GM12878 (cell line): ENCODE measurements around the gene RAB35. TPM values are rescaled to one million over a fixed set of nuclear protein-coding genes. Genes with fewer than 3 reads are reported as not detected.
"Not testable (repeated sequence)": the region's sequence is repeated elsewhere in the genome, so short reads cannot be mapped to it uniquely, and the experiment has no call there.

Experiments
- ATAC-seq: fragments of 200-7000 bp; cut with Tn5 transposase; 3 replicates; pipeline ENCODE4 v1.9.1; 2020; ENCODE audit warnings: mild to moderate bottlenecking, moderate library complexity
- BruUV-seq: library from RNA; stranded (reverse); fragments of 400-500 nt; replicated peaks from 2 replicates; lab custom pipeline; 2021; lab: Mats Ljungman, UMichigan
- CTCF ChIA-PET: fragments of 300-600 bp; sonication (Branson Sonifier 250); formaldehyde crosslinking; extraction: SDS; loops from one replicate; lab custom pipeline; 2021; ENCODE audit warnings: inconsistent platforms; lab: Yijun Ruan, JAX
- POLR2A ChIA-PET: fragments of 350-600 bp; formaldehyde crosslinking; extraction: SDS; loops from one replicate; lab custom pipeline; 2021; ENCODE audit warnings: inconsistent platforms; lab: Charles Lee
- RAD21 ChIA-PET: fragments of 300-600 bp; sonication (Branson Sonifier 250); formaldehyde crosslinking; loops from one replicate; lab custom pipeline; 2023; ENCODE audit warnings: antibody characterized with exemption; ENCODE audit not compliant: unreplicated experiment; lab: Charles Lee
- SMC1A ChIA-PET: fragments of 300-600 bp; sonication (Branson Sonifier 250); formaldehyde crosslinking; loops from one replicate; lab custom pipeline; 2023; ENCODE audit not compliant: unreplicated experiment, uncharacterized antibody; lab: Charles Lee
- DNase-seq: peaks from one replicate; pipeline ENCODE4 v3.0.0-alpha.2; 2011; ENCODE audit warnings: low read depth, low spot score
- FAIRE-seq: peaks from 3 replicates; lab custom pipeline; 2011; peaks lifted over from hg19 to GRCh38; lab: Jason Lieb, UNC
- H2AFZ ChIP-seq: 2 replicates; pipeline ENCODE4 v1.6.0; 2011; ENCODE audit warnings: low read depth, low read length, control low read depth; ENCODE audit not compliant: control insufficient read depth
- H3K27ac ChIP-seq: 2 replicates; pipeline ENCODE4 v1.5.1; 2011; ENCODE audit warnings: control low read depth; ENCODE audit not compliant: control insufficient read depth, insufficient read depth
- H3K27me3 ChIP-seq, 2 experiments: replicated peaks in 1 of 2; 2 replicates each; pipeline versions ENCODE4 v1.6.0 to v1.6.1; 2011; ENCODE audit warnings: low read length in 1 of 2; ENCODE audit not compliant: control insufficient read depth in 2 of 2, insufficient read depth in 2 of 2
- H3K36me3 ChIP-seq, 2 experiments: 2 replicates each; pipeline ENCODE4 v1.5.1; 2011; ENCODE audit warnings: low read length in 1 of 2; ENCODE audit not compliant: control insufficient read depth in 2 of 2, insufficient read depth in 2 of 2
- H3K4me1 ChIP-seq: 2 replicates; pipeline ENCODE4 v1.6.1; 2011; ENCODE audit warnings: mild to moderate bottlenecking, low read length, moderate library complexity, mixed read lengths; ENCODE audit not compliant: control insufficient read depth, insufficient read depth
- H3K4me2 ChIP-seq: 2 replicates; pipeline ENCODE4 v1.6.0; 2011; ENCODE audit warnings: control low read depth; ENCODE audit not compliant: control insufficient read depth, insufficient read depth
- H3K4me3 ChIP-seq: fragments of 200-600 bp; sonication (generic); 2 replicates; pipeline ENCODE4 v1.5.1; 2016
- H3K79me2 ChIP-seq: 2 replicates; pipeline ENCODE4 v1.6.0; 2011; ENCODE audit warnings: low read length; ENCODE audit not compliant: control insufficient read depth, insufficient read depth
- H3K9ac ChIP-seq: 2 replicates; pipeline ENCODE4 v1.8.0; 2011; ENCODE audit warnings: low read length, control low read depth, mixed read lengths; ENCODE audit not compliant: control insufficient read depth, insufficient read depth
- H3K9me3 ChIP-seq: replicated peaks from 3 replicates; pipeline ENCODE4 v1.5.1; 2011; ENCODE audit warnings: mild to moderate bottlenecking, low read length; ENCODE audit not compliant: control insufficient read depth, insufficient read depth
- H4K20me1 ChIP-seq: 2 replicates; pipeline ENCODE4 v1.6.0; 2011; ENCODE audit not compliant: control insufficient read depth, insufficient read depth
- CEBPZ ChIP-seq: fragments of 150-350 bp; IDR thresholded peaks from 2 replicates; pipeline ENCODE4 v1.6.1; 2016; ENCODE audit warnings: low read depth, low read length
- EP300 ChIP-seq, 2 experiments: fragments of 150-350 bp in 1 of 2; IDR thresholded peaks; 2 replicates each; pipeline ENCODE4 v1.6.1; 2011 to 2012; ENCODE audit warnings: low read depth in 2 of 2, low read length in 2 of 2, borderline replicate concordance in 1 of 2, improper control_type of control experiment in 1 of 2, inconsistent platforms in 1 of 2; ENCODE audit not compliant: control insufficient read depth in 1 of 2
- TCF3 ChIP-seq: IDR thresholded peaks from 2 replicates; pipeline ENCODE4 v1.6.1; 2012; ENCODE audit warnings: low read depth, mild to moderate bottlenecking, low read length, borderline replicate concordance; ENCODE audit not compliant: insufficient read depth
- WGBS: methylation state at CpG from one replicate; pipeline ENCODE4 v1.1.6; 2016; ENCODE audit warnings: low lambda C conversion rate; ENCODE audit not compliant: insufficient replicate concordance, insufficient coverage; ENCODE audit errors: missing lambda C conversion rate; 5-methylcytosine and 5-hydroxymethylcytosine counted together
- in situ Hi-C: fragments of 300-500 bp; cut with MboI; formaldehyde crosslinking; loops from 9 replicates; pipeline ENCODE4 v1.14.3; 2018; ENCODE audit warnings: mixed read lengths
- intact Hi-C: fragments of 100-400 bp; cut with micrococcal nuclease; formaldehyde crosslinking; loops from one replicate; pipeline ENCODE4 v1.14.2; 2022; ENCODE audit not compliant: unreplicated experiment
- polyA plus RNA-seq, 11 experiments: library from polyadenylated mRNA; depleted of rRNA in 4 of 11; unstranded in 6 of 11; stranded (reverse) in 5 of 11; fragments of >200 nt; fragmentation: Nextera tagmentation in 4 of 11; fragmentation: Illumina TruSeq in 1 of 11; extraction: Ambion mirVana in 4 of 11; extraction: Trizol in 1 of 11; gene quantifications; 1 replicate in 1 of 11; 2 replicates in 10 of 11; pipeline versions ENCODE4 v1.2.1 to v1.2.3, GENCODE V29; 2011 to 2016; ENCODE audit warnings: inconsistent platforms in 2 of 11, missing spikeins in 2 of 11, low read depth in 1 of 11
- total RNA-seq, 4 experiments: library from RNA; depleted of rRNA in 3 of 4; stranded (reverse); fragments of >200 nt in 3 of 4; fragmentation: Illumina TruSeq in 1 of 4; extraction: Trizol in 1 of 4; gene quantifications; 2 replicates each; pipeline versions ENCODE4 v1.2.1 to v1.2.3, GENCODE V29; 2013 to 2021
- TF ChIP-seq, protein P1 (sequence below): fragments of 450-650 bp; IDR thresholded peaks from 2 replicates; pipeline ENCODE4 v1.6.1; 2017; ENCODE audit warnings: antibody characterized with exemption, mild to moderate bottlenecking, moderate library complexity
- TF ChIP-seq, protein P2 (sequence below): fragments of 450-650 bp; IDR thresholded peaks from 2 replicates; pipeline ENCODE4 v1.6.1; 2017; ENCODE audit warnings: mild to moderate bottlenecking, moderate library complexity

Gene RAB35
- total and polyA plus RNA-seq, 10 of the 15 experiments (the other 5 are each of a cell fraction or from before 2014, with no cell fraction given), result 0.76 to 99.2 (median 43.8) TPM

DNA sequence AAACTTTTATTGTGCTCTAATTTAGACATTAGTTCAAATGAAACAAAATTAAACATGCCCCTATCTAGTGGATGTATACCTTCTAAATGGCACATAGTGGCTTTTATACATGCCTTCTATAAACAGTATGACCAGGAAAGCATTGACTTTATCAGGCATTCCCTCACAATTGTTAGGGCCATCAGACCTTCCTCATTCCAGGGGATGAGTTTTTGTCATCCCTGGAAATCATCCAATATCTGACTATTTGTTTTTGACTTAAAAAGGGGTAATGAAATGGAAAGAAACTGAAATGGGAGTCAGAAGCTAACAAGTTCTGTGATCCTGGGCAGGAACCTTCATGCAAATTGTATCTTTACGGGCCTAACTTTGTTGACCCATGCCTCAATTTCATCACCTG, 69.5 kb downstream of the RAB35 start (continued):
- TF ChIP-seq, protein P1, sequence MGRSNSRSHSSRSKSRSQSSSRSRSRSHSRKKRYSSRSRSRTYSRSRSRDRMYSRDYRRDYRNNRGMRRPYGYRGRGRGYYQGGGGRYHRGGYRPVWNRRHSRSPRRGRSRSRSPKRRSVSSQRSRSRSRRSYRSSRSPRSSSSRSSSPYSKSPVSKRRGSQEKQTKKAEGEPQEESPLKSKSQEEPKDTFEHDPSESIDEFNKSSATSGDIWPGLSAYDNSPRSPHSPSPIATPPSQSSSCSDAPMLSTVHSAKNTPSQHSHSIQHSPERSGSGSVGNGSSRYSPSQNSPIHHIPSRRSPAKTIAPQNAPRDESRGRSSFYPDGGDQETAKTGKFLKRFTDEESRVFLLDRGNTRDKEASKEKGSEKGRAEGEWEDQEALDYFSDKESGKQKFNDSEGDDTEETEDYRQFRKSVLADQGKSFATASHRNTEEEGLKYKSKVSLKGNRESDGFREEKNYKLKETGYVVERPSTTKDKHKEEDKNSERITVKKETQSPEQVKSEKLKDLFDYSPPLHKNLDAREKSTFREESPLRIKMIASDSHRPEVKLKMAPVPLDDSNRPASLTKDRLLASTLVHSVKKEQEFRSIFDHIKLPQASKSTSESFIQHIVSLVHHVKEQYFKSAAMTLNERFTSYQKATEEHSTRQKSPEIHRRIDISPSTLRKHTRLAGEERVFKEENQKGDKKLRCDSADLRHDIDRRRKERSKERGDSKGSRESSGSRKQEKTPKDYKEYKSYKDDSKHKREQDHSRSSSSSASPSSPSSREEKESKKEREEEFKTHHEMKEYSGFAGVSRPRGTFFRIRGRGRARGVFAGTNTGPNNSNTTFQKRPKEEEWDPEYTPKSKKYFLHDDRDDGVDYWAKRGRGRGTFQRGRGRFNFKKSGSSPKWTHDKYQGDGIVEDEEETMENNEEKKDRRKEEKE, result no peak
- TF ChIP-seq, protein P2, sequence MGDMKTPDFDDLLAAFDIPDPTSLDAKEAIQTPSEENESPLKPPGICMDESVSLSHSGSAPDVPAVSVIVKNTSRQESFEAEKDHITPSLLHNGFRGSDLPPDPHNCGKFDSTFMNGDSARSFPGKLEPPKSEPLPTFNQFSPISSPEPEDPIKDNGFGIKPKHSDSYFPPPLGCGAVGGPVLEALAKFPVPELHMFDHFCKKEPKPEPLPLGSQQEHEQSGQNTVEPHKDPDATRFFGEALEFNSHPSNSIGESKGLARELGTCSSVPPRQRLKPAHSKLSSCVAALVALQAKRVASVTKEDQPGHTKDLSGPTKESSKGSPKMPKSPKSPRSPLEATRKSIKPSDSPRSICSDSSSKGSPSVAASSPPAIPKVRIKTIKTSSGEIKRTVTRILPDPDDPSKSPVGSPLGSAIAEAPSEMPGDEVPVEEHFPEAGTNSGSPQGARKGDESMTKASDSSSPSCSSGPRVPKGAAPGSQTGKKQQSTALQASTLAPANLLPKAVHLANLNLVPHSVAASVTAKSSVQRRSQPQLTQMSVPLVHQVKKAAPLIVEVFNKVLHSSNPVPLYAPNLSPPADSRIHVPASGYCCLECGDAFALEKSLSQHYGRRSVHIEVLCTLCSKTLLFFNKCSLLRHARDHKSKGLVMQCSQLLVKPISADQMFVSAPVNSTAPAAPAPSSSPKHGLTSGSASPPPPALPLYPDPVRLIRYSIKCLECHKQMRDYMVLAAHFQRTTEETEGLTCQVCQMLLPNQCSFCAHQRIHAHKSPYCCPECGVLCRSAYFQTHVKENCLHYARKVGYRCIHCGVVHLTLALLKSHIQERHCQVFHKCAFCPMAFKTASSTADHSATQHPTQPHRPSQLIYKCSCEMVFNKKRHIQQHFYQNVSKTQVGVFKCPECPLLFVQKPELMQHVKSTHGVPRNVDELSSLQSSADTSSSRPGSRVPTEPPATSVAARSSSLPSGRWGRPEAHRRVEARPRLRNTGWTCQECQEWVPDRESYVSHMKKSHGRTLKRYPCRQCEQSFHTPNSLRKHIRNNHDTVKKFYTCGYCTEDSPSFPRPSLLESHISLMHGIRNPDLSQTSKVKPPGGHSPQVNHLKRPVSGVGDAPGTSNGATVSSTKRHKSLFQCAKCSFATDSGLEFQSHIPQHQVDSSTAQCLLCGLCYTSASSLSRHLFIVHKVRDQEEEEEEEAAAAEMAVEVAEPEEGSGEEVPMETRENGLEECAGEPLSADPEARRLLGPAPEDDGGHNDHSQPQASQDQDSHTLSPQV, result no peak
- TF ChIP-seq CEBPZ, result no peak
- TF ChIP-seq TCF3, result no peak
- no peak for TF ChIP-seq EP300 (IDR thresholded peaks at IDR 0.05; ENCODE audit: borderline replicate concordance in 1 of 2, control insufficient read depth in 1 of 2, low read depth in 2 of 2, low read length in 2 of 2)

DNA sequence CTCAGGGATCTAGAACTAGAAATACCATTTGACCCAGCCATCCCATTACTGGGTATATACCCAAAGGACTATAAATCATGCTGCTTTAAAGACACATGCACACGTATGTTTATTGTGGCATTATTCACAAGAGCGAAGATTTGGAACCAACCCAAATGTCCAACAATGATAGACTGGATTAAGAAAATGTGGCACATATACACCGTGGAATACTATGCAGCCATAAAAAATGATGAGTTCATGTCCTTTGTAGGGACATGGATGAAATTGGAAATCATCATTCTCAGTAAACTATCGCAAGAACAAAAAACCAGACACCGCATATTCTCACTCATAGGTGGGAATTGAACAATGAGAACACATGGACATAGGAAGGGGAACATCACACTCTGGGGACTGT, 71.2 kb downstream of the RAB35 start:
- H3K36me3 ChIP-seq, H2AFZ ChIP-seq, intact Hi-C loops, BruUV-seq, H3K4me3 ChIP-seq, H3K4me2 ChIP-seq, ATAC-seq, H3K9ac ChIP-seq, FAIRE-seq, H3K79me2 ChIP-seq, POLR2A ChIA-PET, DNase-seq, CTCF ChIA-PET, H3K27me3 ChIP-seq, H4K20me1 ChIP-seq, H3K27ac ChIP-seq, H3K9me3 ChIP-seq, in situ Hi-C loops, SMC1A ChIA-PET, RAD21 ChIA-PET, H3K4me1 ChIP-seq: not testable (repeated sequence)
- WGBS, result 70% methylated on average over 3 of the region's 5 CpGs
